NCI-H2171 (cell line): ENCODE measurements around the gene COBL.

ENCODE experiments used
- DNase-seq: peaks from one replicate; lab custom pipeline; 2025; lab: John Stamatoyannopoulos, UW

Gene COBL

GRCh38 chr7:51077987-51078370 is 238.6 kb downstream of the COBL start:
- DNase-seq = no peak

GRCh38 chr7:51077316-51077986 is 239.2 kb downstream of the COBL start:
- DNase-seq = no peak

- DNase-seq = no peak
Measured at GRCh38 chr7:51075681-51076580, 240.7 kb downstream of the COBL start.

GRCh38 chr7:51073171-51073570 is 243.4 kb downstream of the COBL start:
- DNase-seq = no peak

- no peak for DNase-seq
Measured at GRCh38 chr7:51072281-51072680, 244.3 kb downstream of the COBL start.

- DNase-seq = no peak
Measured at GRCh38 chr7:51071427-51071826, 245.2 kb downstream of the COBL start.

GRCh38 chr7:51070151-51070550 is 246.5 kb downstream of the COBL start:
- DNase-seq = no peak

GRCh38 chr7:51069411-51070083 is 247.1 kb downstream of the COBL start:
- no peak for DNase-seq

- no peak for DNase-seq
Measured at GRCh38 chr7:51068401-51068800, 248.2 kb downstream of the COBL start.

GRCh38 chr7:51067757-51068156 is 248.9 kb downstream of the COBL start:
- DNase-seq = no peak

- DNase-seq = no peak
Measured at GRCh38 chr7:51067258-51067657, 249.4 kb downstream of the COBL start.

GRCh38 chr7:51066405-51066882 is 250.2 kb downstream of the COBL start:
- no peak for DNase-seq

- no peak for DNase-seq
Measured at GRCh38 chr7:51065766-51066165, 250.8 kb downstream of the COBL start.

- DNase-seq = no peak
Measured at GRCh38 chr7:51064688-51065087, 251.9 kb downstream of the COBL start.

GRCh38 chr7:51062222-51062987 is 254.2 kb downstream of the COBL start:
- DNase-seq = no peak

- no peak for DNase-seq
Measured at GRCh38 chr7:51060536-51060935, 256.1 kb downstream of the COBL start.

- no peak for DNase-seq
Measured at GRCh38 chr7:51059504-51060142, 257.0 kb downstream of the COBL start.

GRCh38 chr7:51058764-51059163 is 257.8 kb downstream of the COBL start:
- no peak for DNase-seq

- DNase-seq = no peak
Measured at GRCh38 chr7:51055039-51055840, 261.4 kb downstream of the COBL start.

GRCh38 chr7:51054231-51054630 is 262.4 kb downstream of the COBL start:
- DNase-seq = no peak
